ENCODE measurements around the gene PITX2.

PITX2 gene

DNA sequence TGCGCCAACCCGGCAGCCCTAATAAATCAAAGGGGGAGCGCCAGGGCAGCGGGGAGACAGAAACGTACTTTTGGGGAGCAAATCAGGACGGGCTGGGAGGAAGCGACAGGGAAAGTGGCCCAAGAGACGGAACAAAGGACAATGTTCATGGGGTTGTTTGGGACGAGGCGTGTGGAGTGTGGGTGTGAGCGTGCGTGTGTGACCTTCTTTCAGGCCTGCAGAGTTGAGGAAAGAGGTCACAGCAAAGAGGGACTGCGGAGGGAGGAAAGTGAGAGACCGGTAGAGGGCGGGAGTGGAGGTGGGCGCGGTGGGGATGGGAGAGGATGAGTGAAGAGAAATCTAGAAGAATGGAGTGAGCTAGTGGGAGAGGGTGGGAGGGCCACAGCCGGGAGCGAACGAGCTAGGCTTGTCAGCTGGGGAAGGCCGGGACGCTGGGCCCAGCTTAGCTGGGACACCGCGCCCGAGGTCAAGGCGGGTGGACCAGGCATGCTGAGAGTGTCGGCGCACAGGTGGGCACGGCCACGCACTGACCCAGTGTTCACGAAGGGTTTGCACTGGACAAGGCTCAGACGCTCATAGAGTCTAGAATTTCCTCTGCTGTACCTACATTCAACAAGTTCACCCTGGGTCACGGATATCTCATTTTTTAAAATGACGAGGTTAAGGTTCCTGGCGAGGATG is 14.7 kb upstream of the PITX2 start:
- peak; percentile 59 for TF ChIP-seq CTCF (IDR thresholded peaks at IDR 0.05; ENCODE audit: insufficient read depth, low read length, missing control alignments)
- ChIA-PET CTCF (interaction anchor here (1.4 kb wide), 1 partner anchor 968 kb away, joined by 3 read pairs; no protein-coding TSS in a partner anchor), POLR2A (no interaction called here)
- DNase-seq (ENCODE audit: low read depth, low spot score), result no peak
- H3K4me3 ChIP-seq (ENCODE audit: low read depth, low read length), result peak overlapping the region; percentile 76

DNA sequence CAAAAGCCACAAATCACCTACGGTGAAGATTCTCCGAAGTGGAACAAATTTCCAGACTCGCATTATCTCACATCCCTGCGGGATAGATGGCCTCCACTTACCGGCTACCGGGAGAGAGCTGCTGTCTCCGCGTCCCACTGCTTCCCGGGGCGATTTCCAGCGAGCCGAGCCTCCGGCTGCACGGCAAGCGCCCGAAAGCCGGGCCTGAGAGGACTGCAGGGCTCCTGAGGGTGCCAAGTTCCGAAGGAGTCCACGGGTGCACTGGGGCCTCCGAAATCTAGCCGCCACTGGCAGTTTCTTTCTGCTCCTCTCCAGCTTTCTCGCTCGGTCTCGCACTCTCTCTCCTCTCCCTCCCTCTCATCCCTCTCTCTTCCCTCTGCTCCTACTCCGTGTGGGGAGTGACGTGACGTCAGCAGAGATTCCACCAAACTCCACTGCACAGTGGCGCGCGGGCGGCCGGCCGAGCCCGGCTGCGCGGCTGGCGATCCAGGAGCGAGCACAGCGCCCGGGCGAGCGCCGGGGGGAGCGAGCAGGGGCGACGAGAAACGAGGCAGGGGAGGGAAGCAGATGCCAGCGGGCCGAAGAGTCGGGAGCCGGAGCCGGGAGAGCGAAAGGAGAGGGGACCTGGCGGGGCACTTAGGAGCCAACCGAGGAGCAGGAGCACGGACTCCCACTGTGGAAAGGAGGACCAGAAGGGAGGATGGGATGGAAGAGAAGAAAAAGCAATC is 14.0 kb upstream of the PITX2 start:
- POLR2A ChIA-PET, result no interaction called here
- peak; percentile 40 for DNase-seq (ENCODE audit: low read depth, low spot score)
- CTCF ChIA-PET, result no interaction called here
- peak overlapping the region; percentile 76 for H3K4me3 ChIP-seq (ENCODE audit: low read depth, low read length)
- no peak for TF ChIP-seq CTCF (IDR thresholded peaks at IDR 0.05; ENCODE audit: insufficient read depth, low read length, missing control alignments)

GRCh38 chr4:110636171-110636679 is 13.3 kb upstream of the PITX2 start:
- TF ChIP-seq CTCF (IDR thresholded peaks at IDR 0.05; ENCODE audit: insufficient read depth, low read length, missing control alignments), result no peak
- ChIA-PET POLR2A (interaction anchor here (0.7 kb wide), 1 partner anchor 207 kb away, joined by 3 read pairs; no protein-coding TSS in a partner anchor), CTCF (interaction anchor here (0.7 kb wide), 1 partner anchor 178 kb away, joined by 4 read pairs; no protein-coding TSS in a partner anchor)
- DNase-seq (ENCODE audit: low read depth, low spot score), result no peak
- peak overlapping the region; percentile 76 for H3K4me3 ChIP-seq (ENCODE audit: low read depth, low read length)

DNA sequence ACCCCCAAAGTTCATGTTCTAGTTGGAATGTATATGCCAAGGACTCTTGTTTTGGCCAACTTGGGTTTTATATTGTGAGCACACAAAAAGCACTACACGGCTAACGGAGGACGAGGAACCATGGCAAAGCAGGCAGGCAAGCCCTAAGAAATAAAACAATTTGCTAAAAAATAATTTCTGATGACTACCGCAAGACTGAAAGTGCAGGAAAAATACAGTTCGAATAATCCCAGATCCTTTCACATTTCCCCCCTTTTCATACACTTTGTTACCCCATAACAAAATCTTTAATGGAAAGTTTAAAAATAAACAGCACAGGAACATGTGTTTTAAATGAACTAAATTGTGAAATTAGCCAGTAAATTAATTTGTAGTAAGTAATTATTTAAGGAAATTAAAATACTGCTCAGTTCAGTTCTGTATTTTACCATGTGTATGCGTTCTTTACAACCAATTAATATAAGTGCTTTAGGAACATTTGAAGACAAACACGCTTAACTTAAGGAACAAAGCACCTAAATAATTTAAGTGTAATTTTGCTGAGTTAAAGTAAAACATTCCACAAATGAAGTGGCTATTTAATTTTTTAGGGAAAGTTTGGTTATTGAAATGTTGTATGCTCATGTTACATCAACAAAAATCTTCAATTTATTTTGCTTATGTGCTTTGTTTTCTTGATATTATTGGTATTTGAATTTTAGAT is 12.4 kb upstream of the PITX2 start:
- DNase-seq (ENCODE audit: low read depth, low spot score), result no peak
- ChIA-PET POLR2A (interaction anchor here (0.7 kb wide), 1 partner anchor 208 kb away, joined by 3 read pairs; no protein-coding TSS in a partner anchor), CTCF (interaction anchor here (1.2 to 5.0 kb wide), 6 partner anchors 12 to 1000 kb away, joined by 3 to 26 read pairs (median 7); no protein-coding TSS in a partner anchor)
- no peak for TF ChIP-seq CTCF (IDR thresholded peaks at IDR 0.05; ENCODE audit: insufficient read depth, low read length, missing control alignments)
- H3K4me3 ChIP-seq (ENCODE audit: low read depth, low read length), result peak overlapping the region; percentile 76

GRCh38 chr4:110634350-110635162 is 11.7 kb upstream of the PITX2 start:
- DNase-seq (ENCODE audit: low read depth, low spot score), result no peak
- POLR2A ChIA-PET, result no interaction called here
- CTCF ChIA-PET, result interaction anchor here (1.2 to 5.0 kb wide), 8 partner anchors 11 to 1007 kb away, joined by 3 to 26 read pairs (median 7); no protein-coding TSS in a partner anchor
- peak overlapping the region; percentile 76 for H3K4me3 ChIP-seq (ENCODE audit: low read depth, low read length)
- TF ChIP-seq CTCF (IDR thresholded peaks at IDR 0.05; ENCODE audit: insufficient read depth, low read length, missing control alignments), result no peak

All from AG04449 (cell line).